ENCODE measurements around the gene ROR2.

GRCh38 chr9:91919621-91920020, 30.4 kb downstream of the ROR2 start:
- TF ChIP-seq EZH2 (IDR thresholded peaks at IDR 0.05; ENCODE audit: borderline replicate concordance, low read length) (no peak), CTCF (conservative IDR thresholded peaks at IDR 0.05 in 1 of 2, IDR thresholded peaks at IDR 0.05 in 1 of 2; ENCODE audit: extremely low read depth in 1 of 2, insufficient read depth in 1 of 2, low read depth in 1 of 2, low read length in 2 of 2) (no peak)

Measured in mammary epithelial cell (primary cell).